Measurements from ENCODE around the gene LMAN2. TPM values are rescaled to one million over a fixed set of nuclear protein-coding genes. Genes with fewer than 3 reads are reported as not detected.
"Not testable (repeated sequence)": the region's sequence is repeated elsewhere in the genome, so short reads cannot be mapped to it uniquely, and the experiment has no call there.

Gene LMAN2
- total RNA-seq, 1 donor from 2014 or later = 166 TPM

- intact Hi-C loops (cut with DNase I) = no loop called here
- peaks cover 10% of the 10 kb centered on the region for H3K4me1 ChIP-seq
- no peak overlapping the region for H3K4me3 ChIP-seq
Observed at GRCh38 chr5:177380805-177381126, 29.3 kb upstream of the LMAN2 start.

DNA sequence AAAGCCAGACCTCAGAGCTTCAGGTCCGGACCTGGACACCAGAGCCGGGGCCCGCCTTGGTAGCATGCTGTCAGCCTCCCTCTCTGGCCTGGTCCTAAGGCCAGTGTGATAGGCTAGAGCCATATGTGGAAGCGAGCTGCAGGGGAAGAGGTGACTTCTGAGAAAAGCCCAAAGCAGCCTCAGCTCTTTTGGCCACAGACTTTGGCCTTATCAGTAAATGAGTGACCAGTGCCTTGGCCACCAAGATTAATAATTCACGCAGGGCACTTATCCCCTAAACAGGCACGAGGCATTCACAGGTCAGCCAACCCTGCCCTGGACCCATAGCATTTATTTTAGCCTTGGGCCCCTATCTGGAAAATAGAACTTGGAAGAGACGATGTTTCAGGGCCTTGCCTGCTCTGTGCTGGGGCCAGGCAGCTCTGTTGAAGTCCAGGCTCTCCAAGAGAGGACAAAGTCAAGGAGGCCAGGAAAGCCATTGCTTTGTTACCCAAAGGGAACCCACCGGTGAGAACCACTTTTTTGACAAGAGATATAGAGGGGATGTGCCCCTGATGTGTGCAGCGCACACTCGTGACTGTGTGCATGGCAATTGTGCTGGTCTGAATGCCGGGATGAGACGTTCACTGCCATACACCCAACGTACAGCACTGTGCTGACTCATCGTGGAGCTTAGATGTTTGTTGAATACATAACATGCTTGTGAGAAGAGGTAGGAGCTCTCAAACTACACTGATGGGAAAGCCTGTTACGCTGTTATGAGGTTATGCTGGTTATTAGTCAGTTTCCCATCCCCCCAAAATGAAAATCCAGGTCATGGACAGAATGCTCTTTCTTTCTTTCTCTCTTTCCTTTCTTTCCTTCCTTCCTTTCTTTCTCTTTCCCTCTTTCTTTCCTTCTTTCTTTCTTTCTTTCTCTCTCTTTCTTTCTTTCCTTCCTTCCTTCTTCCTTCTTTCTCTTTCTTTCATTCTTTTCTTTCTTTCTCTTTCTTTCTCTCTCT, 27.7 kb upstream of the LMAN2 start:
- no peak for TF ChIP-seq CTCF (IDR thresholded peaks at IDR 0.05)
- no peaks in the 10 kb centered on the region for H3K9me3 ChIP-seq
- H3K36me3 ChIP-seq = no peaks in the 10 kb centered on the region
- intact Hi-C loops (cut with DNase I) = no loop called here
- H3K27me3 ChIP-seq = no peaks in the 10 kb centered on the region
- H3K4me3 ChIP-seq = no peak overlapping the region
- H3K27ac ChIP-seq = no peak overlapping the region
- no peak for DNase-seq (ENCODE audit: extremely low spot score in 2 of 2)
- peaks cover 8% of the 10 kb centered on the region for H3K4me1 ChIP-seq

More at GRCh38 chr5:177380805-177381126, 29.3 kb upstream of the LMAN2 start:
- Histone ChIP-seq H3K27ac (no peak overlapping the region), H3K36me3 (no peaks in the 10 kb centered on the region), H3K9me3 (no peaks in the 10 kb centered on the region), H3K27me3 (no peaks in the 10 kb centered on the region)
- DNase-seq (ENCODE audit: extremely low spot score in 2 of 2) = no peak
- TF ChIP-seq POLR2A (IDR thresholded peaks at IDR 0.05) (no peak), CTCF (IDR thresholded peaks at IDR 0.05) (no peak)

DNA sequence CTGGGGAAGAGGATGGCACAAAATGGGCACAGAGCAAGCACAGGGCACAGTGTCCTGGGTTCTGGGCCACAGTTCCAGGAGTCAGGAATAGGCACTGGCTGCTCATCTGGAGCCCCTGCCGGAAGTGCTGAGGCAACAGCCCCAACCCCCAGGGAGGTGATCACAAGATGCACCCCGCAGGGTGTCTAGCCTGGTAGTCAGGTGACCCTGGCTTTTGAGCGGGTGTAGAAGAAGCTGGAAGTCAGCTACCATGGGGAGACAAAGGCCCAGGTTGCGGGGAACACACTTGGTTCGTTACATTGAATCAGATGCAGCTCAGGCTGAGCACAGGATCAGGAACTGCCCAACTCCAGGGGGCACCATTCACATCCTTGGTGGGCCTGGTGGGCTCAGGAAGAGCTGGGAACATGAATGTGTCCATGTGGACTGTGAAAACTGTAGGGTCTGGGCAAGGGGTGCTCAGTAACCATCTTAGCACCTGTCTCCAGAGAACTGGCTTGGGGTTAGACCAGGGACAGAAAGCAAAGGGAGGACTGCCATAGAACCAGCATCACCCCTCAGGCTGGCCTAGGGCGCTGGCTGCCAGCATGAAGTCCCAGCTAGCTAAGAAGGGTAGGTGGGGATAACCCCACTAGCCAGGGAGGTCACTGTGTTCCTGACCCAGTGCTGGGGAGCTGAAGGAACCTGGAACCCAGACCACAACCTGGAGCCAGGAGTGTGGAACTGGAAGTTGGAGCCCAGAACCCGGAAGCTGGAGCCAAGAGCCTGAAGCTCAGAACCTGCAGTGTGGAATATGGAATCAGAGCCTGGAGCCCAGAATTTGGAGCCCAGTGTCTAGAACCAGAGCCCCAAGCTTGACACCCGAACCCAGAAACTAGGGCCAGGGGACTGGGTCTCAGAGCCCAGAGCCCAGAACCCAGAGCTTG, 26.6 kb upstream of the LMAN2 start:
- Histone ChIP-seq H3K36me3 (no peaks in the 10 kb centered on the region), H3K4me1 (peaks cover 16% of the 10 kb centered on the region)

DNA sequence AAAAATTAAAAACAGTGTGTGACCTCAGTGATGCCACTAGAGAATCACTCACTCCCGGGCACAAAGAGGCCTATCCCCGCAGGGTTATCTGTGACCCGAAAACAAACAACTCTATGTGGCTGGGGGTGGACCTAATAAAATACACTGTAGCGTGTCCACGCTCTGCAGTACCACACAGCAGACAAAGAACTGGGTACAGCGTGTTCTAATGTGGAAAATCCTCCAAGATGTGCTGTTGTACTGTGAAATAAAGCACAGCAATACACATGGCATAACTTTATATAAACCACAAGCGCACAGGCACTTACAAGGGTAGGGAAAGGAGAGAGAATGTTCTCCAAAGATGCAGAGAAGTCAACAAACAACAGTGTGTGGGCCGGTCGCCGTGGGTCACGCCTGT, 24.6 kb upstream of the LMAN2 start:
- DNase-seq (ENCODE audit: extremely low spot score in 2 of 2) = no peak
- H3K4me1 ChIP-seq = peaks cover 35% of the 10 kb centered on the region
- no peaks in the 10 kb centered on the region for H3K9me3 ChIP-seq
- H3K4me3 ChIP-seq = no peak overlapping the region
- H3K36me3 ChIP-seq = no peaks in the 10 kb centered on the region
- no peak overlapping the region for H3K27ac ChIP-seq
- TF ChIP-seq CTCF (IDR thresholded peaks at IDR 0.05) = no peak
- no peak for TF ChIP-seq POLR2A (IDR thresholded peaks at IDR 0.05)
- no peak for TF ChIP-seq POLR2AphosphoS5 (IDR thresholded peaks at IDR 0.05; ENCODE audit: insufficient read depth in 1 of 2, low read depth in 1 of 2)
- intact Hi-C loops (cut with DNase I) = no loop called here
- no peaks in the 10 kb centered on the region for H3K27me3 ChIP-seq

More for the DNA sequence above, 26.6 kb upstream of the LMAN2 start:
- TF ChIP-seq CTCF (IDR thresholded peaks at IDR 0.05) = no peak
- no peak for TF ChIP-seq POLR2A (IDR thresholded peaks at IDR 0.05)
- Histone ChIP-seq H3K4me3 (no peak overlapping the region), H3K27me3 (no peaks in the 10 kb centered on the region), H3K27ac (no peak overlapping the region), H3K9me3 (no peaks in the 10 kb centered on the region)
- DNase-seq (ENCODE audit: extremely low spot score in 2 of 2) = no peak
- intact Hi-C loops (cut with DNase I) = no loop called here

GRCh38 chr5:177375516-177375915, 24.0 kb upstream of the LMAN2 start:
- H3K4me3 ChIP-seq; intact Hi-C loops (cut with DNase I); H3K27me3 ChIP-seq; H3K9me3 ChIP-seq; H3K36me3 ChIP-seq; DNase-seq (ENCODE audit: extremely low spot score in 2 of 2): not testable (repeated sequence)
- peaks cover 38% of the 10 kb centered on the region for H3K4me1 ChIP-seq
- H3K27ac ChIP-seq = peak overlapping the region; percentile 62
